Measurements from ENCODE around the gene UGT1A1.
A peak's percentile ranks its signal among the peaks of the same experiment; 100 is the strongest.

The UGT1A1 gene

DNA sequence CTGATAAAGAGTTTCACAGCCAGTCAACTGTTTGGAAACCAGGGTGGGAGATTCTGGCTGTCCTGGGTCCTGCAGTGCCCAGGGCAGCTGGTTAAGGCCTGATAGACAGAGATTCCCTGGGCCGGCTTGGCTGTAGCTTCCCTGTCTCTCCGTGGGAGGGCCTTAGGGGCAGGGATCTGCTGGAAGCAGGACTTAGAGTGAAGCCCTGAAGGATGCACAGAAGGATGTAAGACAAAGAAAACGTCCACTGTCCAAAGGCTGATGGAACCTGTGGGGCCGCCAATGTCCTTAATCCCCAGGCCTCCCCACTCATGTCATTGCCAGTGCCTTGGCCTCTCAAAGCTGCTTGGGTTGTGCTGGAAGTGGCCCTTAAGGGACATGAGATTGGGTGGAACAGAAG lies 51.0 kb downstream of the UGT1A1 start:
- TF ChIP-seq CTCF (IDR thresholded peaks at IDR 0.05), result no peak
- no peak for DNase-seq (ENCODE audit: low spot score)

GRCh38 chr2:233811732-233812131 lies 51.7 kb downstream of the UGT1A1 start:
- TF ChIP-seq CTCF (IDR thresholded peaks at IDR 0.05), result no peak
- no peak overlapping the region for H3K27ac ChIP-seq
- no peak overlapping the region for H3K4me3 ChIP-seq
- peak; percentile 41 for DNase-seq (ENCODE audit: low spot score)

More for the DNA sequence above, 51.0 kb downstream of the UGT1A1 start:
- no peak overlapping the region for H3K4me3 ChIP-seq
- no peak overlapping the region for H3K27ac ChIP-seq

DNA sequence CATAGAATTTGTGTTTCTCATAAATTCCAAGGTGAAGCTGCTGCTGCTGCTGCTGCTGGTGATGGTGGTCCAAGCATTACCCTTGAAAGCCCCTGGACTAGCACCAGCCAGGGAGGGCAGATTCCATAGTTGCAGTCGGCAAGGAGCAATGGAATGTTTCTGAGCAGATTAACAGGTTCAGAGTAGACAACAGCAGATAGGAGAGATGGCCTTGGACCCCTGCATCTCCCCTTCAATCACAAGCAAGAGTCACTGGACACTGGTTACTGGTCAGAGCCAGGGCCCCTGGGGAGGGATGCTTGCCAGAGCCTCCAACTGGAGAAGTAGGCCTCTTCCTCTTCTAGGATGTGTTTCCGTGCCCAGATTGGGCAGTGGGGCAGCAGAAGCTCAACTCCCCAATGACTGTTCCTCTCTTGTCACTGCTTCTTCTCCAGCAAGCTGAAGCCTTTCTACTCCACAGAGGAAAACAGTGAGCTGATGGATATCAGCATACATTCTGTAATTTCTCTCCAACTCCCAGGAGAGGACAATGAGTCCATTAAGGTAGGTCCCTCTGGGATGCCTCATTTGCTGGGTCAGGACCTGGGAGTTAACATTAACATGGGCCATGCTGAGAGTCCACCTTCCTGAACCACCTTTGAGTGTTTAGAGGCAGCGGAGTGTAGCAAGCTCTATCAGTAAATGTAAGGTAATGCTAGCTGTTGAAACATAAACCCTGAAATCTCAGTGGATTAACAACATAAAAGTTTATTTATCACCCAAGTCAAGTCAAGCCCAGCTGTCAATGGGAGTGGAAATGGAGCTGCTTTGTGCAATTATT lies 53.4 kb downstream of the UGT1A1 start:
- TF ChIP-seq CTCF (IDR thresholded peaks at IDR 0.05), result no peak
- DNase-seq (ENCODE audit: low spot score), result peak; percentile 43
- no peak overlapping the region for H3K27ac ChIP-seq
- no peak overlapping the region for H3K4me3 ChIP-seq

DNA sequence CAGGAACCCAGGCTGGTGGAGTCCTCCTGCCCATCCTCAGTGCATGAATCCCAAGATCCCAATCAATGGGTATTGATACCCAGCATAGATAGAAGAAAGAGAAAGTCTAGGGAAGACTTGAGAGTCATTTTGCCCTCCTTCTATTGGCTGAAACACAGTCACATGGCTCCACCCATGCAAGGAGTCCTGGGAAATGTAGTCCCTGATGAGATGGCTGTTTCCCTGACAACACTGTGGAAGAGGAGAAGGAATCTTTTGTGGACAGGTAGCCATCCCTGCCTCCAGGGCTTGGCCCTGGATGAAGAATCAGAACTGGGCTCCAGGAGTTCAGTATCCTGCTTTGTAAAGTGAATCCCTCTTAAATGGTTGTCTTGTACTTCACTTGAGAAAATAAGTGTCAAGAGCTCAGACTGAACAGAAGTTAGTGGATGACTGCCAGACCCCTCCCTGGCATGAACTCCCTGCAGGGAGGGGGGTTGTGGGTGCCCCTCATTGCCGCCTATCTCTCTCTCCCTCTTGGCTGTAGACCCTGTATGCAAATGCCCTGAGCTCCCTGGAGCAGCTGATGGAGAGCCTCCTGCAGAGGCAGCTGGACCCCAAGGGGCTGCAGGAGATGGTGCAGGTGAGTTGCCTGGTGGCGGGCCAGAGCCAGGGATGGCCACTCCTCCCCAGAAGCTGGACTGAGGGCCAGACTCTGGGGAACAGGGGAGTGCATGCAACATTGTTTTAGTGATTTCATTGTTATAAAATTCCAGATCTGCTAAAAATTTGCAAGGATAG lies 54.2 kb downstream of the UGT1A1 start:
- TF ChIP-seq CTCF (IDR thresholded peaks at IDR 0.05), result no peak
- peak; percentile 43 for DNase-seq (ENCODE audit: low spot score)
- Histone ChIP-seq H3K4me3 (no peak overlapping the region), H3K27ac (no peak overlapping the region)

GRCh38 chr2:233815861-233816260 lies 55.8 kb downstream of the UGT1A1 start:
- no peak for DNase-seq (ENCODE audit: low spot score)
- no peak for TF ChIP-seq CTCF (IDR thresholded peaks at IDR 0.05)
- Histone ChIP-seq H3K4me3 (no peak overlapping the region), H3K27ac (no peak overlapping the region)

DNA sequence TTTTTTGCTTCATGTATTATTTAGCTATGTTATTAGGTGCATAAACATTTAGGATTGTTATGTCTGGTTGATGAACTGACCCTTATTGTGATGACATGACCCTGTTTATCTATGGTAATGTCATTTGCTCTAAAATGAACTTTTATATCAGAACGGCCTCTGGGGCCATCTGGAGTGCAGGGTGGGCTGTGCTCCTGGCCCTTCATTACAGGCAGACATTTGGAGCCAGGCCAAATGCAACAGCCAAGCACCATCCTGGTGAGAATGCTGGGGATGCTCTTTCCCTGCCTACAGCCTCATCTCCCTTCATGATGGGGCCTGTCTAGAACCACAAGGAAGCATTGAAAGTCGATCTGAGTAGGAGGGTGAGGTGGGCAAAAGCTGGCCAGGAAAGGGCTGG lies 56.3 kb downstream of the UGT1A1 start:
- no peak overlapping the region for H3K4me3 ChIP-seq
- DNase-seq (ENCODE audit: low spot score), result peak; percentile 12
- no peak for TF ChIP-seq CTCF (IDR thresholded peaks at IDR 0.05)
- H3K27ac ChIP-seq, result no peak overlapping the region
